HG03575 (cell line): Measurements from ENCODE around the gene RASGEF1C.

Experiments used
- ATAC-seq: cut with Tn5 transposase; IDR thresholded peaks from one replicate; pipeline ENCODE4 v1.9.1; 2021; ENCODE audit not compliant: unreplicated experiment, insufficient number of reproducible peaks, low FRiP score; ENCODE audit errors: extremely low read depth

Gene RASGEF1C

GRCh38 chr5:180080486-180081280 lies 128.3 kb downstream of the RASGEF1C start:
- ATAC-seq = no peak

GRCh38 chr5:180079702-180080466 lies 129.1 kb downstream of the RASGEF1C start:
- ATAC-seq = no peak

GRCh38 chr5:180078348-180078747 lies 130.7 kb downstream of the RASGEF1C start:
- no peak for ATAC-seq

GRCh38 chr5:180077594-180078284 lies 131.3 kb downstream of the RASGEF1C start:
- no peak for ATAC-seq

- no peak for ATAC-seq
These were observed 133.3 kb downstream of the RASGEF1C start for GRCh38 chr5:180075703-180076102.

- ATAC-seq = no peak
These were observed 134.5 kb downstream of the RASGEF1C start for GRCh38 chr5:180074462-180074861.

GRCh38 chr5:180072556-180072955 lies 136.5 kb downstream of the RASGEF1C start:
- ATAC-seq = no peak

- no peak for ATAC-seq
These were observed 136.8 kb downstream of the RASGEF1C start for GRCh38 chr5:180072256-180072548.

GRCh38 chr5:180071531-180072255 lies 137.3 kb downstream of the RASGEF1C start, which contains the start of gene RNF130:
TSS of gene RNF130 (minus strand) at chr5:180071759. CDS start at chr5:180071702, 57 bp downstream.
- ATAC-seq = no peak

GRCh38 chr5:180070756-180071530 lies 138.1 kb downstream of the RASGEF1C start:
- no peak for ATAC-seq

GRCh38 chr5:180069589-180070247 lies 139.3 kb downstream of the RASGEF1C start:
- ATAC-seq = no peak

- ATAC-seq = no peak
These were observed 140.4 kb downstream of the RASGEF1C start for GRCh38 chr5:180068519-180069090.

GRCh38 chr5:180067986-180068385 lies 141.0 kb downstream of the RASGEF1C start:
- no peak for ATAC-seq

- ATAC-seq = no peak
These were observed 148.8 kb downstream of the RASGEF1C start for GRCh38 chr5:180060192-180060591.

GRCh38 chr5:180059326-180059725 lies 149.7 kb downstream of the RASGEF1C start:
- ATAC-seq = no peak

- ATAC-seq = no peak
These were observed 152.9 kb downstream of the RASGEF1C start for GRCh38 chr5:180056153-180056552.

- no peak for ATAC-seq
These were observed 154.8 kb downstream of the RASGEF1C start for GRCh38 chr5:180054226-180054625.
